CD4-positive, alpha-beta T cell treated with Interleukin-12 subunit alpha and Interleukin-12 subunit beta, for 1 hour (primary cell): ENCODE measurements around the gene AKAP1.
"Not testable (repeated sequence)": the region's sequence is repeated elsewhere in the genome, so short reads cannot be mapped to it uniquely, and the experiment has no call there.

Experiments
- DNase-seq: peaks from one replicate; pipeline ENCODE4 v3.0.0-alpha.2; 2020

Gene AKAP1

DNA sequence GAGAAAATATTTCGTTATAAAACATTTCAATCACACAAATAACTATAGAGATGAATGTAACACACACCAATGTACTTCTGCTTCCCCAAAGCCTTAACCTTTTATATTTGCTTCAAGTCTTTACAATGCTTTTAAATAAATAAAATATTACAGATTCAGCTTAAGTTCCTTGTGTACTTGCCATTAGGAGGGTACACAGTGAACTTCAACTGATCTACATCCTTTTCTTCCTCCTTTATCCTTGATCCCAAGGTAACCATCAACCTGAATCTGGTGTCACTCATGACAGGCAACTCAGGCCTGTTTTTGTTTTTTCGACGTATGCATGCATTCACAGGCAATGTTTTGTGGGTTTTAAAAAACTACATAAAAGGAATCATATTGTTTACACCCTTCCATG lies 9.3 kb upstream of the AKAP1 start:
- no peak for DNase-seq

DNA sequence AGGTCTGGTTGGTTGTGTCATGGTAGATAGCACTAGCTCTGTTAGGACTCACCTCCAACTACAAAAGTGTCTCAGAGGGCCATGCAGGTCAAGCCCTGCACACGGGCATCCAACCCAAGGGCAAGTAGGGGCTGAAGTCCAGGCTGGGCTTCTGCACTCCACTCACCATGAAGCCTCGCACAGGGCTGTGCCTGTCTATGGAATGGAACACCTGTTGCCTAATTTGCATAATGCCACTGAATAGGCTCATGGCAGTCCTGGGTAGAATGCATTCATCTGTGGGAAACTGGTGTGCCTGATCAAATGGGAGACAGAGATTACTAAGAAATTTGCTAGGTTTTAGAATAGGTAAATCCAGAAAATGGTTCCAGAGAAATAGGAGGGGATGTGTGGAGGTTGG lies 8.0 kb upstream of the AKAP1 start:
- DNase-seq = no peak

DNA sequence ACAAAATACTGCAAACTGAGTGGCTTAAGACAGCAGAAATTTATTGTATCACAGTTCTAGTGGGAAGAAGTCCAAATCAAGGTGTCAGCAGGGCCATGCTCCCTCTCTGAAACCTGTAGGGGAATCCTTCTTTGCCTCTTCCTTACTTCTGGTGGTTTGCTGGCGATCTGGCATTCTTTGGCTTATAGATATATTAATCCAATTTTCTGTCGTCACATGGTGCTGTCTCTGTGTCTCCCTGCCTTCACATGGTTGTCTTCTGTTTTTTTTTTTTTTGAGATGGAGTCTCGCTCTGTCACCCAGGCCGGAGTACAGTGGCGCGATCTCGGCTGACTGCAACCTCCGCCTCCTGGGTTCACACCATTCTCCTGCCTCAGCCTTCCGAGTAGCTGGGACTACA lies 6.8 kb upstream of the AKAP1 start:
- no peak for DNase-seq

DNA sequence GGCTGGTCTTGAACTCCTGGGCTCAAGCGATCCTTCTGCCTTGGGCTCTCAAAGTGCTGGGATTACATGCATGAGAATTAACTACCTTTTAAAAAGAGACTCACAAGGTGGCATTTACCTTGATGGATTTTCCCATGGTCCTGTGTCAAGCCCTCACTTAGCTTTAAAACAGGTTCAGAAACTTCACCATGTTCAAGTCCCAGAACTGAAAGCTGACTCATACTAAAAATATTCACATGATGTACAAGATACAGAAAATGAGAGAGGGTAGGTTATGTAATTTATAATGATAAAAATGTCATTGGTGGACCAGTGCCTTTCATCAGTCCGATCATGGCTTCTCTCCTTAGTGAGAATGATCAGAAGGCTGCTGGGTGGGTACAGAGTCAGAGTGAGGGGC lies 4.3 kb upstream of the AKAP1 start:
- DNase-seq = no peak

DNA sequence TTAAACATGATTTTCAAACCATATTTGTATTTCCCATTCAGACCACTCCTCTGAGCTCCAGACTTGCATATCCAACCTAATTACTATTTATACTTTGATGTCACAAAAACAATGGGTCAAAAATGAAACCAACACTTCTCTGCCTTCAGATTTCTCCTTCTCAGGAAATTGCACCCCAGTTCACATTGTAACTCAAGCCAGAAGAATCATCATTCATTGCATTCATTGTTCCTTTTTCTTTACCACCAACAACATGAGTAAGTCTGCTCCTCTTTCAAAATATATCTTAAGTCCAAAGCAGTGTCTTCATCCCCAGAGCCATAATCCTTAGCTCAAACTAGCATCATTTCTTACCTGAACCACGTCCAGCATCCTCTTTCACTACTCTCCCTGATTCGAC lies 2.6 kb upstream of the AKAP1 start:
- DNase-seq = no peak

GRCh38 chr17:57084361-57084801 lies 665 bp upstream of the AKAP1 start:
- DNase-seq = no peak

- DNase-seq = peak; percentile 66
Observed at GRCh38 chr17:57085448-57086068, 512 bp downstream of the AKAP1 start.

DNA sequence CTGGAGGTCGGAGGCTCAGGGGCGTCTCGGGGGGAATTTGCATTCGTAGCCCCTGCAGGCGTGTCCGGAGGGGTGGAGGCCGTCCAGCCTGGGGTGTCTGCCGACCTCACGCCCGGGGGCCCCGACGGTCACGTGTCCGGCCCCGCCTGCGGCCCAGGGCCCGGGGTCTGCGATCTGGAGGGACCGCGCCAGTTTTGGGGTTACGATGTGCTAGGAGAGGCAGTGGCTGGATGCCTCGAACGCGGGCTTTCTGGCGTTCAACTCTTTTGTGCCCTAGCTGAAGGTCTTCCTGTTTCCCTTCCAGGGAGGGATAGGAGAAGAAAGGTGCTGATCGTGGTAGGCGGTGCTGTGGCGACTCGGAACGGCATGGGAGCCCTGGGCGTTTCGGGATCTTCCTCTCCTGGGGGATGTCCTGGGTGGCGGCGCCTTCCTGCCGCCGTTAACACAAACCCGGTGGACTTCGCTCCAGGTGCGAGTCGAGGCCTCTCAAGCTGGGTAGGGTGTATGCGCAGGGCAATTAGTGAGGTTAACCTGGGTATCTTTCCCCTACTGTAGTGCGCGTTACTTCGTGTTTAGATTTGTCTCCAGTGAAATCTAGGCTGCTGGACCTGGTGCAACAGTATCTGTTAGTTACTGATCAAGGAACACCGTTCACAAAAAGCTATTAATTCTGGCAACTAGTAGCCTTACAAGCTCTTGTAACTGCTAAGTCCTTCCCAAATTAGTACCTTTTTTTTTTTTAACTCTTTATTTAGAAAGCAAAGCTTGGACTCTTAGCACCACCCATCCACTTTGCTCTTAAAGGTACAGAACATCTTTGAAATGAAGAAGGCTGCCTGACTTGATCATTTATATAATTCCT lies 1.3 kb downstream of the AKAP1 start:
- peak; percentile 24 for DNase-seq

- DNase-seq = no peak
Observed at GRCh38 chr17:57088298-57088697, 3.3 kb downstream of the AKAP1 start.

DNA sequence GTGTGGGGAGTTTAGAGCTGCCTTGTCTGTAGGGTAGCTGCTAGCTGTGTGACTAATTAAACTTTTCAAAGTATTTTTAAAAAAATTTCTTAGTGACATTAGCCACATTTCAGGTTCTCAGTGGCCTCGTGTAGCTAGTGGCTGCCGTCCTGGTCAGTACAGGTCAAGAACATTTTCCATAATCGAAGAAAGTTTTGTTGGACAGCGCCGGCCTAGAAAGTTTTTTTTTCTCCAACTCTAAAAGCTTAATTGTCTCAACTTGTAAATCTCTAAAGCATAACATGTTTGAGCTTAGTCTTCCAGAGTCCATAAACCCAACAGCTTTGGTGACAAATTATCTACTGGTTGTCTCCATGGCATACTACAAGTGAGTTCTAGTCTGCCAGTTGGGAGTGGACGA lies 4.3 kb downstream of the AKAP1 start:
- DNase-seq = no peak

- no peak for DNase-seq
Observed at GRCh38 chr17:57090560-57091185, 5.6 kb downstream of the AKAP1 start.

DNA sequence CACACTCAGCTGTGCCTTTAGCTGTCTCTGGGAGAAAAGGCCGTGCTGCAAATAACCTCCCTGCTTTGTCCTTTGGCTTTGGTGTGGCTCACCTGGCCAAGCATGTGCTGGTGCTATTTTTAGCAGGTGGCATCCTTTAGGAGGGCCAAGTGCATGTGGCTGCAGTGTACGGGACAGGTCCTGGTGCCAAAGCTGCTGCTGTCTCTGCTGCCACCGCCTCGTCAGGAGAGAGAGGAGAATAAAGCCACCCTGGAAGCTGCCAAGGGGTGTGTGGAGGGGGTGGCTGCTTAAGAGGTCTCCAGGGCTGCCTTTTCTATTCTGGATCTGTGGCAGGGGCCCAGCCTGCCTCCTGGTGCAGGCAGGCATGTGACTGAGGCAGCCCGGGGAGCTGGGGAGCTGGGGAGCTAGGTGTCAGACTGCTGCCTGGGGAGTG lies 6.2 kb downstream of the AKAP1 start:
- DNase-seq = no peak

GRCh38 chr17:57092171-57092570 lies 7.1 kb downstream of the AKAP1 start:
- DNase-seq = no peak

GRCh38 chr17:57092779-57093178 lies 7.7 kb downstream of the AKAP1 start:
- DNase-seq = no peak

- DNase-seq = no peak
Observed at GRCh38 chr17:57096472-57097202, 11.6 kb downstream of the AKAP1 start.

GRCh38 chr17:57097832-57098421 lies 12.9 kb downstream of the AKAP1 start:
- DNase-seq = no peak

DNA sequence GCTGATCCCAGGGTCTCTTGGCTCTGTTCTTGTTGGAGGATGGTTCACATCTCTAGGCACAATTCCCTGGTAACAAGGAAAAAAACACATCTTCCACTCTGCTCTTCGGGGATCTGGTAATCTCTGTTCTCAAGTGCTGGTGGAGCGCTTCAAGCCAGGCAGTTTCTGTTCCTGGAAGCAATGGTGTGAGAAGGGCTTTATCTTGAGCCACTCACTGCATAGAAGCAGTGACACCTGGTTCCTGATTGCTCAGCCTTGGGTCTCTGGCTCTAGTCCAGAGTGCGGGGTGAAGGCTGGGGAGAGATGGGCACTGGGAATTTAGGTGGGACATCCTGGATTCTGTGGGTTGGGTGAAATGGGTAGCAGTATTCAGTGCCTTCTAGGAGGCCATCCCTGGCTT lies 14.1 kb downstream of the AKAP1 start:
- DNase-seq = no peak

GRCh38 chr17:57102122-57102521 lies 17.1 kb downstream of the AKAP1 start:
- DNase-seq = no peak

- DNase-seq = not testable (repeated sequence)
Observed at GRCh38 chr17:57102660-57103059, 17.6 kb downstream of the AKAP1 start.

GRCh38 chr17:57104461-57105175 lies 19.6 kb downstream of the AKAP1 start:
- DNase-seq = no peak

GRCh38 chr17:57105591-57105990 lies 20.5 kb downstream of the AKAP1 start:
- no peak for DNase-seq
